GM12874 (cell line): ENCODE results near the gene MAP1LC3A.

Experiments
- TF ChIP-seq, protein P1 (sequence below): IDR thresholded peaks from 2 replicates; pipeline ENCODE4 v1.5.1; 2011; ENCODE audit warnings: low read depth, mild to moderate bottlenecking, control low read depth, low read length, moderate library complexity; ENCODE audit not compliant: insufficient read depth

The MAP1LC3A gene

DNA sequence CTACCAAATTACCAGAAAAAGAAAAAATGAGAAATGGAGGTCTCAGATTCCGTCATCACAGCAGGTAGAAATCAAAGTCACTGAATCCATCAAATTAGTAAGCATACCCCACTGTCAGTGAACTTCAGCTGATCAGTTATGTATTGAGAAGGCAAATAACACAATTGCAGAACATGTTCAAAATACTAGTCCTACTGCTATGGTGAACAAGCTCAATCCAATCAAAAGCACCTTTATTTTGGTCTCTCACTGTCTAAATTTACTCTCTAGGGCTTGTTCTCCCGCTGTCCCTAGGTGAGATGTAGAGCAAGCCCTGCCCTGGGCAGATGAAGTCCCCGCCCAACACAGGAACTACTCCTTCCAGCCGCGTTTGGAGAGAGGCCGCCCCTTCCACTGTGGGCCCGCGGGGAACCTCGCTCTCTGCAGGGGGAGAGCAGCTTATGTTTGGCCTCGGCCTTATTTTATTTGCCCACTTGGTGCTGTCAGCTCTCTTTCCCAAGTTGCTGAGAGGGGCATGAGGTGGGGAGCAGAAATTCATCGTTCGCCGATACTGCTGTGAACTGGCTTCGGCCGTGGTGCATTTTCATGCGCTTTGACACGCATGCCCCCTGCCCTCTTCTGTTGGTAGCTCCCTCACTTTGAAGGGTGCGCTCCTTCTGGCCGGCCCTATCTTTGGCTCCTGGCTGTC, 14.3 kb upstream of the MAP1LC3A start:
- TF ChIP-seq, protein P1, sequence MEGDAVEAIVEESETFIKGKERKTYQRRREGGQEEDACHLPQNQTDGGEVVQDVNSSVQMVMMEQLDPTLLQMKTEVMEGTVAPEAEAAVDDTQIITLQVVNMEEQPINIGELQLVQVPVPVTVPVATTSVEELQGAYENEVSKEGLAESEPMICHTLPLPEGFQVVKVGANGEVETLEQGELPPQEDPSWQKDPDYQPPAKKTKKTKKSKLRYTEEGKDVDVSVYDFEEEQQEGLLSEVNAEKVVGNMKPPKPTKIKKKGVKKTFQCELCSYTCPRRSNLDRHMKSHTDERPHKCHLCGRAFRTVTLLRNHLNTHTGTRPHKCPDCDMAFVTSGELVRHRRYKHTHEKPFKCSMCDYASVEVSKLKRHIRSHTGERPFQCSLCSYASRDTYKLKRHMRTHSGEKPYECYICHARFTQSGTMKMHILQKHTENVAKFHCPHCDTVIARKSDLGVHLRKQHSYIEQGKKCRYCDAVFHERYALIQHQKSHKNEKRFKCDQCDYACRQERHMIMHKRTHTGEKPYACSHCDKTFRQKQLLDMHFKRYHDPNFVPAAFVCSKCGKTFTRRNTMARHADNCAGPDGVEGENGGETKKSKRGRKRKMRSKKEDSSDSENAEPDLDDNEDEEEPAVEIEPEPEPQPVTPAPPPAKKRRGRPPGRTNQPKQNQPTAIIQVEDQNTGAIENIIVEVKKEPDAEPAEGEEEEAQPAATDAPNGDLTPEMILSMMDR, result no peak

- TF ChIP-seq, protein P1, result no peak
These were observed 11.8 kb upstream of the MAP1LC3A start for GRCh38 chr20:34546751-34547181.

GRCh38 chr20:34547844-34548613, 10.5 kb upstream of the MAP1LC3A start:
- TF ChIP-seq, protein P1, result no peak

GRCh38 chr20:34549291-34549928, 9.1 kb upstream of the MAP1LC3A start:
- TF ChIP-seq, protein P1, result no peak

GRCh38 chr20:34549929-34550305, 8.6 kb upstream of the MAP1LC3A start:
- TF ChIP-seq, protein P1, result no peak

DNA sequence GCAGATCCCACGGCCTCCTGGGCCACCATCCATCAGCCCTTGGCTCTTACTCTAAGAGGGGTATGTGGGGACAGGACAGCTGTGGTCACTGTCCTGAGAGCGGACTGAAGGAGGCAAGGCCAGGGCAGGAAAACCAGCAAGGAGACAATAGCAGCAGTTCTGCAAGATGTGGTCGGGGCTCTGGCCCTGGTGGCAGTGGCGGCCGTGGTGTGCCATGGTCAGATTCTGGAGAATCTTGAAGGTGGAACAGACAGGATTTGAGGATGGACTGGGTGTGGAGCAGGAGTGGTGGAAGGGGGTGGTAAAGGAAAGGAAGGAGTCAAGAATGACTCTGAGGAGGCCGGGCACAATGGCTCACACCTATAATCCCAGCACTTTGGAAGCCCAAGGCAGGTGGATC, 5.9 kb upstream of the MAP1LC3A start:
- TF ChIP-seq, protein P1, result no peak

DNA sequence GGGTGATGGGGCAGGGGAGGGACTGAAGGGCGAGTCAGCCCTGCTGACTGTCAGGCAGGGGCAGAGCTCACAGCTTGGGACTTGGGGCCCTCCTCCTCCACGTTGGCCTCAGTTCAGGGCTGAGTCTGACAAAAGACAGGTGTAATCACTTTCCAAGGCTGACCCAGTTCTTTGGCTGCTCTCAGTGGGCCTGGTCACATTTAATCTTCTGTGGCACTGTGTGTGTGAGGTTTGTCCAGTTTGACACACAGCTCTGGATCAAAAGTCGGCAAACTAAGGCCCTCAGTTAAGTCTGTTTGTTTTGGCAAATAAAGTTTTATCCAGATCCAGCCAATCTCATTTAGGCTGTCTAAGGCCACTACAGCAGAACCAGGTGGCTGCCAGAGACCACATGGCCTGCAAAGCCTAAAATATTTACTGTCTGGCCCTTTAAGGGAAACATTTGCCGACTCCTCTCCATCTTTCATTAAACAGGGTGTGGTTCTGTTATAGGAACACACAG, 5.1 kb upstream of the MAP1LC3A start:
- TF ChIP-seq, protein P1, result no peak
